NCI-H446 treated with DMSO at 0.1 percent for 48 hours (cell line): ENCODE results near the gene KREMEN2.
"Not testable (repeated sequence)": the region's sequence is repeated elsewhere in the genome, so short reads cannot be mapped to it uniquely, and the experiment has no call there.

ENCODE experiments used
- DNase-seq: peaks from one replicate; lab custom pipeline; 2025; lab: John Stamatoyannopoulos, UW

KREMEN2 gene

GRCh38 chr16:2939968-2940367 is 24.1 kb upstream of the KREMEN2 start:
- no peak for DNase-seq

DNA sequence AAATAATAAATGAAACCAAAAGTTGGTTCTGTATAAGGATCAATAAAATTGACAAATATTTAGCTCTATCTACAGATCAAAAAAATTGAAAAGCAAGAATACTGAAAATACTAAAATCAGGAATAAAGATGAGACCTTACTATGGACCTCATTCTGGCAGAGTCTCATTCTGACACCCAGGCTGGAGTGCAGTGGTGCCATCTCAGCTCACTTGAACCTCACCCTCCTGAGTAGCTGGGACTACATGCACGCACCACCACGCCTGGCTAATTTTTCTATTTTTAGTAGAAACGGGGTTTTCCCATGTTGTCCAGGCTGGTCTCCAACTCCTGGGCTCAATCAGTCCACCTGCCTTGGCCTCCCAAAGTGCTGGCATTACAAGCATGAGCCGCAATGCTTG is 22.0 kb upstream of the KREMEN2 start:
- DNase-seq = no peak

DNA sequence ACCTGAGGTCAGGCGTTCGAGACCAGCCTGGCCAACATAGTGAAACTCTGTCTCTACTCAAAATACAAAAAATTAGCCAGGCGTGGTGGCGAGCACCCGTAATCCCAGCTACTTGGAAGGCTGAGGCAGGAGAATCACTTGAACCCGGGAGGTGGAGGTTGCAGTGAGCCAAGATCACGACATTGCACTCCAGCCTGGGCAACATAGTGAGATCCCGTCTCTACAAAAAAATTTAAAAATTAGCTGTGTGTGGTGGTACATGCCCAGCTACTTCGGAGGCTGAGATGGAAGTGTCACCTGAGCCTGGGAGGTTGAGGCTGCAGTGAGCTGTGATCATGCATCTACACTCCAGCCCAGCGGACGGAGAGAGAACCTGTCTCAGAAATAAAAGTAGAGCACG is 20.4 kb upstream of the KREMEN2 start:
- not testable (repeated sequence) for DNase-seq

GRCh38 chr16:2946649-2947048 is 17.4 kb upstream of the KREMEN2 start:
- DNase-seq = no peak

DNA sequence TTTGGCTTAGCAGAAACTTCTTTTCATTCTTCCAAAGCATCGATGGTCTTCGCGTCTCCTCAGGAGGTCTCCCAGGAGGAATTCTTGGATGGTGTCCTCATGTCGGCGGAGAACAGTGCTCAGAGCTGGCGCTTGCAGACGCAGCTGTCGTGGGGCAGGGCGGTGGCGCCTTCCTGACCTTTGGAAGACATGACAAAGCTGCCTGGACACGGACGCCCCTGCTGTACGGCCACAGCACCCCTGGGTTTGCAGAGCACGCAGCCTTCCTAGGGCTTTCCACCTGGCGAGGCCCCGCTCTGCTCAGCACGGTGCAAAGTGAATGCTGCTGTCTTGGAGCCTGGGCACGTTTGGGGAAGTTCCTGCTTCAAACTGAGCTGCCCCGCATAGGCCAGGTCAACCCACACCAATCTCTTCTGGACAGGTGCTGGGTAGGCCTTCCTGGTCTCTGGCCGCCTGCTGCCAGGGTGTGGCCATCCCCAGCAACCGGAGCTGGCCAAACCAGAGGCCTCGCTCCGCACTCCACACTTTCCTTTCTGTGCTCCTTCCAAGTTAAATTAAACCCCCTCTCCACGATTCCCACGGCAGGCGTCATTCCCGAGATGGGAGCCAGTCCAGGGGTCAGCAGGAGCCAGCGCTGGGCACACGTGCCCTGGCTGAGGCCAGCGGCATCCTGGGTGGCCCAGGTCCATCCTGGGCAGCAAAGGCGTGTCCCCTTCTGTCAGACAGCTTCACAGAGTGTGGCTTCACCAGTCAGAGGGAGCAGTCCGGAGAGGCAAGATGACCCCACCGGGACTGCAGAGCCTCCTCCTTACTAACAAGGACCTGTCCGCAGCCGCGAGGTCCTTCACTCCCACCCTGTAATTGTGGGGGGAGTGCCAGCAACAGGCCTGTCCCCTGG is 15.0 kb upstream of the KREMEN2 start:
- DNase-seq = no peak

DNA sequence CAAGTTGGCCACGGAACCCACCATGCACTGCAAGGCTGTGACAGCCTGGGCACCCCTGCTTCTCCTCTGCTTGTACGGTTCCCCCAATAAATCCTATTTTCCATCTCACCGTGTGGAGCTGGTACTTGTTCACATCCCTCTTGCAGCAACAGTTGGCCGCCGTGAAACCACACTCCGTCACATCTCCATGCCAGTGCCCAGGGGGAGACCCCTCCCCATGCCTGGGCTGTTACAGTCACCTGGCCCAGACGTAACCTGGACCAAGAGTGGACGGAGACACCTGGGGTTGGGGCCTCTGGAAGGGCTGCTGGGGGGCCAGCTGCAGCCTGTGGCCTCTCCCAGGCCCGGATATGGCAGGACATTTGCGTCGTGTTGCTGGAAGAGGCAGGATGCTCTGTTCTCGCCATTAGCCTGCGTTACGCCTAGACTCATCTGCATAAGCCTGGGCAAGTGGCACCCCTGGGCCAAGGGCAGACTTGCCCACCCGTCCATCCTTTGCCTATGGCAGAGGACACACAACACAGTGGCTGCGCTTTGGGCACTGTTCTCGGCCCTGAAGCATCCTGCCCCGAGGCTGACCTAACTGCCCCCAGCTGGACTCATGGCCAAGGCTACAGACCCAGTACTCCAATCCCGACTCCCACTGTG is 14.2 kb upstream of the KREMEN2 start:
- DNase-seq = no peak

- DNase-seq = no peak
Observed at GRCh38 chr16:2950353-2950724, 13.7 kb upstream of the KREMEN2 start.

- DNase-seq = no peak
Observed at GRCh38 chr16:2950773-2951172, 13.3 kb upstream of the KREMEN2 start.

DNA sequence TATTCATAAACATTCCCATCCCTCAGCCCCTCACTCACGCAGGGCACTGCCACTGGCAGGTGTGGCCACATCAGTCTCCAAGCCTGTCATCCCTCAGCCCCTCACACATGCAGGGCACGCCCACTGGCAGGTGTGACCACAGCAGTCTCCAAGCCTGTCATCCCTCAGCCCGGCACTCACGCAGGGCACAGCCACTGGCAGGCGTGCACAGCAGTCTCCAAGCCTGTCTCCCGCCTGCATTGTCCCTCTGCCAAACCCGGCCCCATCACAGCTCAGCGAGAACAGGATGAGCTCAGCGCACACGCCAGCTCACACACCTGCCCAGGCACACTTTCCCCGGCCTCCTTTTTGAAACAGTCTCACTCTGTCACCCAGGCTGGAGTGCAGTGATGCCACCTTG is 11.4 kb upstream of the KREMEN2 start:
- DNase-seq = no peak

- no peak for DNase-seq
Observed at GRCh38 chr16:2953706-2954627, 10.1 kb upstream of the KREMEN2 start.

DNA sequence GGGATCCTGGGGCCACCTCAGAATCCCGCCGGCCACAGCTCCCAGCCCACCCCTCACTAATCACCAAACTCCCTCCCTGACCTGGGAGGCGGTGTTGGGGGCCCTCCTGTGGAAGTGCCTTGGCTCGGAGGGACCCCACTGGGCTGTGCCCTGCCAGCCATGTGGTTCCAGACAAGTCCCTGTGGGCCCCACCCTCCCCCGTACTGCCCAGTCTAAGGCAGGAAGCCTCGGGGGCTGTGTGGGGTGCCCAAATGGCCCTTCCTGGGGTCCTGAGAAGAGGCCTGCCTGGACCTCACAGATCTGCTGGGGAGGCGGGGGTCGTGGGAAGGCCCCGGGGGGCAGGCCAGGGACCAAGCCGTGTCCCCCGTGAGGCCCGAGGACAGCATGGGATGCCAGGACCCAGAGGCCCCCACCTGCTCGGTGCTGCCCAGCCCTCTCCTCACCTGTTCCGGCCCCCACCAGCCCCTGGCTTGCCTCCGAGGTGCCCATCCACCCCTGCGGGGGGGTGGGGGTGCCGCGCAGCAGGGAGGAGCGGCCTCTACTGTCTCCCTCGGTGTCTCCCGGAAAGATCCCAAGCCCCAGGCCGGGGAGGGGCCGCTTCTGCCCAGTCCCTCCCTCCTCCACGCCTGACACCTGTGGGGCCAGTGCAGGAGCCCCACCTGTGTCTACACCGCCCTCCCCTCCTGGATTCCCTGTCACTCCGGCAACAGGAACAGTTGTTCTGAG is 9.3 kb upstream of the KREMEN2 start:
- no peak for DNase-seq

DNA sequence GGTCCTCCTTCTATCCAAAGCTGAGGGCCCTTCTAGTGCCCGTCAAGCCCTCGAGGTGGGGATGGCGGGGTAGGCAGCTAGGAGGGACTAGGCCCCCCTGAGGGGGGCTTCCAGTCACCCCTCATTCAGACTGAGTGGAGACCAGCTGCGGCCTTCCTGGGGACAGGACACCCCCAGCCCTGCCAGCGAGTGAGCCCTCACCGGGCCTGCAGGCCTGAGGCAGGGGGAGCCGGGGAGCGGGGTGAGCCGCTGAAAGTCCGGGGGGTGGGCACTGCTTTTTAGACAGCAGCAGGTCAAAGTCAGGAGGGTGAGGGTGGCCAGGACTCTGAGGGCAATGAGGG is 8.7 kb upstream of the KREMEN2 start:
- no peak for DNase-seq

- no peak for DNase-seq
Observed at GRCh38 chr16:2955779-2956578, 8.1 kb upstream of the KREMEN2 start.

DNA sequence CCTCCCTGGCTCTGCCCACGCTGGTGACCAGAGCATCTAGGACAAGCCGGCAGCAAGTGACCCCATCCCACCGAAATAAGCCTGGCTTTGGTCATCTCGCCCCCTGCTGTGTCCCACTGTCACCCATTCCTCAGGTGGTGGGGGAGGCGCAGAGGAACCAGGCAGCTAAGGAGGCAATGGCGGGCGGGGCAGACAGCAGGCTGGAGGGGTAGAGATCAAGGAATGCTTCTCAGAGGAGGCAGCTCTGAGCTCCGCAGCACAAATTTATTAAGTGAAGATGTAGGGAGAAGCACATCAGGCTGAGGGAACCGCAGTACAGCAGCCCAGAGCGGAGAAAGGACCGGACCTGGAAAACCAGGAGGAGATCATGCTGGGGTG is 7.5 kb upstream of the KREMEN2 start:
- DNase-seq = no peak

- DNase-seq = no peak
Observed at GRCh38 chr16:2959206-2959605, 4.9 kb upstream of the KREMEN2 start.

- DNase-seq = no peak
Observed at GRCh38 chr16:2960183-2961010, 3.7 kb upstream of the KREMEN2 start.

DNA sequence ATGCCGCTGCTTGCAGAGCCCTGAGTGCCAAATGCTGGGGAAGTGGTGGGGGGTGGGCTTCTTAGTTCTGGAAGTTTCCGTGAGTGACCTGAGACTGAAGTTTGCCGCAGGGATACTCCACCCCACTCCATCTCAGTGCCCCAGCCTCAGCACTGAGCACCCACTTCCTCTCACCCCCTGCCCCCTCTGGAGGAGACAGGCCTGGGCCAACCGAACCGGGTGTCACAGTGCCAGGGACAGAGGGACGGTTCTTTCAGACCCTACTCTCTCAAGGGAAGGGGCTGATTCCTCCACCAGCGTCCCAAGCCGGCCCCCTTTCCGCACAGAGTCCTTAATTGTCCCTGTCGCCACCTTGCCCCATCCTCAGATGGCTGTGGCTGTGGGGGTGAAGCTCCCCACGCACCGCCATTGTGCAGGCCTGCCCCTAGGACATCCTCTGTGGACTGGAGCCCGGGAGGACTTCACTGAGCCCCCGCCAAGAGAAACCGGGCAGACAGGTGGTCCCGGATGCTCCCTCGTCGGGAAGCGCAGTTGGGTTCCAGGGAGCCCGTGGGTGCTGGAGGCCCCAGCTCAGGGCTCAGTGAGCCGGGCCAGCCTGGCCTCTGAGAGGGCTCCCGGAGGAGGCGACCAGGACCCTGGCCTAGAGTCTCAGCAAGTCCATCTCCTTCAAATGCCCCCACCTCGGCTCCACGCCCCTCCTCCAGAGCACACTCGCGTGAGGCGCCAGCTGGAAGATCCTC is 1.6 kb upstream of the KREMEN2 start:
- DNase-seq = no peak

GRCh38 chr16:2963074-2963722 is 877 bp upstream of the KREMEN2 start:
- DNase-seq = no peak
